Measurements from ENCODE around the gene CZIB. TPM values are rescaled to one million over a fixed set of nuclear protein-coding genes. Genes with fewer than 3 reads are reported as not detected.
A peak's percentile ranks its signal among the peaks of the same experiment; 100 is the strongest.

The CZIB gene
- total and polyA plus RNA-seq, 2 of the 13 experiments (the other 11 are each of a cell fraction or from before 2014, with no cell fraction given), result 49.2 to 67.0 TPM

GRCh38 chr1:53196485-53197290 is 23.7 kb downstream of the CZIB start, which contains the start of gene CPT2 (continued):
- TF ChIP-seq ZNF710 (CRISPR knock-in tag; IDR thresholded peaks at IDR 0.05; ENCODE audit: borderline replicate concordance), result no peak
- TF ChIP-seq RBM39 (IDR thresholded peaks at IDR 0.05; ENCODE audit: low read depth, low read length, poor library complexity, severe bottlenecking), result peak; percentile 72
- TF ChIP-seq FOXK1 (CRISPR knock-in tag; IDR thresholded peaks at IDR 0.05; ENCODE audit: borderline replicate concordance, low read depth), result no peak
- TF ChIP-seq FOXO4 (CRISPR knock-in tag; conservative IDR thresholded peaks at IDR 0.05), result 0 out of 2 replicates have a peak, but pooled peaks have one; percentile 10
- 0 out of 2 replicates have a peak, but pooled peaks have one; percentile 15 for TF ChIP-seq CCDC6 (CRISPR knock-in tag; IDR thresholded peaks at IDR 0.05)
- TF ChIP-seq ZBTB20 (CRISPR knock-in tag; IDR thresholded peaks at IDR 0.05; ENCODE audit: borderline replicate concordance, low read depth), result no peak
- peak; percentile 90 for TF ChIP-seq SRSF1 (optimal IDR thresholded peaks at IDR 0.05; ENCODE audit: low read depth, low read length)
- TF ChIP-seq NRL (CRISPR knock-in tag; IDR thresholded peaks at IDR 0.05; ENCODE audit: borderline replicate concordance), result peak; percentile 69; the same call in 1 of the 2 replicates
- TF ChIP-seq NCOA1 (CRISPR knock-in tag; IDR thresholded peaks at IDR 0.05), result 0 out of 2 replicates have a peak, but pooled peaks have one; percentile 20
- TF ChIP-seq REST (IDR thresholded peaks at IDR 0.05; ENCODE audit: borderline replicate concordance in 1 of 2, low read depth in 1 of 2, low read length in 2 of 2), result peak in 1 of 2 experiments; percentile 31; a peak in 1 of 4 replicates
- no peak for TF ChIP-seq CENPX (CRISPR knock-in tag; IDR thresholded peaks at IDR 0.05)

Data from HepG2 (cell line).